HG02884 (cell line): ENCODE results near the gene LRRC23.
A peak's percentile ranks its signal among the peaks of the same experiment; 100 is the strongest.

Experiments
- ATAC-seq: cut with Tn5 transposase; IDR thresholded peaks from one replicate; pipeline ENCODE4 v1.9.1; 2021; ENCODE audit warnings: mild to moderate bottlenecking, moderate library complexity; ENCODE audit not compliant: unreplicated experiment

LRRC23 gene

DNA sequence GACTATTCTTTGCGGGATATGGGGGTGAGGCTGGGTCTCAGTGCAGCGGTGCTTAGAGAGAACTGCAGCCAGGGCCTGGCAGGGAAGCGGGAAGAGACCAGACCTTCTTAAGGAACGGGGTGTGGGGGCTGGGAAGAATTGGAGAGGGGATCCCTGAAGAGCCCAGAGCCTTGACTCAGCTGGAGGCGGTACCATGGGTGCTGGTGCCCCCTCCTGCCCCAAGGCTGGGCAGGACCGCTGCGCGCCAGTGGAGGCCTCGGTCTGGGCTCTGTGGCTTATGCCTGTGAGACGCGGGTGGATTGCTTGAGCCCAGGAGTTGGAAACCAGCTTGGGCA is 37.7 kb downstream of the LRRC23 start:
- ATAC-seq = no peak

DNA sequence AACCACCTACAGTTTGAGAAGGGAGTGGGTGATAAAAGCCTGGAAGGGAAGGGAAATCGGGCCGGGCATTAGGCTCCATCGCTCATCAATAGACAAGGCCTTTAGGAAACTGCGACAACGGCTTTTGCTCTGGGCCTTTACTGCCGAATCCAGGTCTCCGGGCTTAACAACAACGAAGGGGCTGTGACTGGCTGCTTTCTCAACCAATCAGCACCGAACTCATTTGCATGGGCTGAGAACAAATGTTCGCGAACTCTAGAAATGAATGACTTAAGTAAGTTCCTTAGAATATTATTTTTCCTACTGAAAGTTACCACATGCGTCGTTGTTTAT is 38.7 kb downstream of the LRRC23 start:
- peak; percentile 32 for ATAC-seq

DNA sequence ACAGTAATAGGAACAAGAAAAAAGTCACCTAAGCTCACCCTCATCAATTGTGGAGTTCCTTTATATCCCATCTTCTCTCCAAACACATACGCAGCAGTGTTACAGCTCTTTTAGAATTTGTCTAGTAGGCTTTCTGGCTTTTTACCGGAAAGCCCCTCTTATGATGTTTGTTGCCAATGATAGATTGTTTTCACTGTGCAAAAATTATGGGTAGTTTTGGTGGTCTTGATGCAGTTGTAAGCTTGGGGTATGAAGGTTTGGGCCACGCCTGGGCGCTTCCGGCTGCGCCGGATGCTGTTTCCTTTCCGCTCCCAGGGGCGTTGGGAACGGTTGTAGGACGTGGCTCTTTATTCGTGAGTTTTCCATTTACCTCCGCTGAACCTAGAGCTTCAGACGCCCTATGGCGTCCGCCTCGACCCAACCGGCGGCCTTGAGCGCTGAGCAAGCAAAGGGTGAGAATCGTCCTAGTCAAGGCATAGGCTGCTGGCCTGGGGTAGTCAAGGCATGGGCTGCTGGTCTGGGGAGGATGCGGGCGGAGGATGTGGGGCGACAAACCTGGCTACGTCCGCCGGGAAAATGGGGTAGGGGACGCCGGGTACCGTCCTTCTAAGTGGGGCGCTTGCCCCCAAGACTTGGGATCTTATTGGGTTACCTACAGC is 39.2 kb downstream of the LRRC23 start, which contains the start of the genes C12orf57 and RNU7-1:
C12orf57 (plus strand) TSS at position 301 of the 659 bp plus-strand sequence; CDS start at position 401, 100 bp downstream.
RNU7-1 (plus strand) TSS at position 95 of the 659 bp plus-strand sequence.
- peak; percentile 30 for ATAC-seq

DNA sequence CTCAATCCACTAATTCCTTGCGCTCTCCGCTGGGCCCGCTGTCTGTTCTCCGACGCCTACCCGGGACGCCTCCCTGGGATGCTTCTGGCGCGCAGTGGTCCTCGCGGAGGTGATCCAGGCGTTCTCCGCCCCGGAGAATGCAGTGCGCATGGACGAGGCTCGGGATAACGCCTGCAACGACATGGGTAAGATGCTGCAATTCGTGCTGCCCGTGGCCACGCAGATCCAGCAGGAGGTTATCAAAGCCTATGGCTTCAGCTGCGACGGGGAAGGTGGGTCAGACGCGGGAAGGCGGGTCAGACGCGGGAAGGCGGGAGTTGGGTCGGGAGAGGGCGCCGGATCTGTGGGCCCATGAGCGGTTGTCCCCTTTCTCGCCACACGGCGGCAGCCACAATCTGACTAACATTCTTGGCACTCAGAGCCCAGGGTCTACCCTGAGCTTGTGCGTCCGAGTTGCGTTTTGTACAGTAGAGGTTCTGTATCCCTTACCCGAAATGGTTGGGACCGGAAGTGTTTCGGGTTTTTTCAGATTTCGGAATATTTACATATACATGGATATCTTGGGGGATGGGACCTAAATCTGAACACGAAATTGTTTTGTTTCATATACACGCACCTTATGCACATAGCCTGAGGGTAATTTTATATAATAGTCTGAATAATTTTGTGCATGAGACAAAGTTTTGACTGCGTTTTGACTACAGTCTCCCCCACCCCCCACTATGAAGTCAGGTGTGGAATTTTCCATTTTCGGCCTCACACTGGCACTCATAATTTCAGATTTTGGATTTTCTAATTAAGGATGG is 40.0 kb downstream of the LRRC23 start:
- peak; percentile 11 for ATAC-seq

DNA sequence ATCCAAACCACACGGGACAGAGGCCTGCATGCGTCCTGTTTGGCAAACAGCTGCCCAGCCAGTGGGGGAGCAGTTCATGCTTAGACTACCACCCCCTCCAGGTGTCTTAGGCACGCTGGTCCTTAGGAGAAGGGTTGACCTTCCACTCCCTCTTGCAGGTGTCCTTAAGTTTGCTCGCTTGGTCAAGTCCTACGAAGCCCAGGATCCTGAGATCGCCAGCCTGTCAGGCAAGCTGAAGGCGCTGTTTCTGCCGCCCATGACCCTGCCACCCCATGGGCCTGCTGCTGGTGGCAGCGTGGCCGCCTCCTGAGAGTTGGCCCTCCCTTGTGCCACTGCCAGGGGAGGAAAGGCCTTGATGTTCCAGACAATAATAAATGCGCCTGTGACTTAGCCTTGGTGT is 41.0 kb downstream of the LRRC23 start:
- no peak for ATAC-seq

DNA sequence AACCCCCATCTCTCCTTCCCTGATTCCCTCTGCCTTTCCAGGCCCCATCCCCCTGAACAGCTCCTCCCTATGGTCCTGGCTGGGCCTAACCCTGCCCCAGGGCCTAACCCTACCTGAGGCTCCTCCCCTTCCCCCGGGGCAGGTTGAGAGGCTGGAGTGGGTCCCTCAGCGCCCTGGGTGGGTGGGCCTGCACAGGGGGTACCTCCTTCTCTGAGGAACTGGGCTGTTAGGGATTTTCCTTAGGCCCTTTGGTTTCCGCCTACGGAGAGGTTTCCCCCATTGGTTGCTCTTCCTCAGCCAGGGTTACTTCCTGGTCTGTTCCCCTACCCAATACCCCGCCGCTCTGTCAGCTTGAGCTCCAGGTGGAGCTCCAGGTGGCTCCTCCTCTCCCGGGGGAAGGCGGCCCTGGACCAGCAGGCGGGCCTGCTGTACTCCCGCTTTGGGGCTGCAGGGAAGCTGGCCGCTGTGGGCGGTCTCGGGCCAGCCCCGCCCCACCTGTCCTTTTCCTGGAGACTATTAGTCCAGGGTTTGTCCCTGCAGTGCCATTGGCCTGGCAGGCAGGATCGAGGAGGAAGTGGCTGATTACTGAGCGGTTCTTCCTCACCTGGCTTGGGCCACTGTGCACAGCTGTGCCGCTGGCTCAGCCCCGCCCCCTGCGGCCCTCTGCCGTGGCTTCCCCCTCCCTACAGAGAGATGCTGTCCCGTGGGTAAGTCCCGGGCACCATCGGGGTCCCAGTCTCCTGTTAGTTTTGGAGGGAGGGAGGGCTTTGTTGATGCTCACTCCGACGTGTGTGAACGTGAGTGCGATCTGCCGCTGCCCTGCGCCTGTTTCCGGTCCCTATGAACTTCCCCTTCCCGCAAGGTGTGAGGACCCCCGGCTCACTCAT is 41.7 kb downstream of the LRRC23 start:
- no peak for ATAC-seq

DNA sequence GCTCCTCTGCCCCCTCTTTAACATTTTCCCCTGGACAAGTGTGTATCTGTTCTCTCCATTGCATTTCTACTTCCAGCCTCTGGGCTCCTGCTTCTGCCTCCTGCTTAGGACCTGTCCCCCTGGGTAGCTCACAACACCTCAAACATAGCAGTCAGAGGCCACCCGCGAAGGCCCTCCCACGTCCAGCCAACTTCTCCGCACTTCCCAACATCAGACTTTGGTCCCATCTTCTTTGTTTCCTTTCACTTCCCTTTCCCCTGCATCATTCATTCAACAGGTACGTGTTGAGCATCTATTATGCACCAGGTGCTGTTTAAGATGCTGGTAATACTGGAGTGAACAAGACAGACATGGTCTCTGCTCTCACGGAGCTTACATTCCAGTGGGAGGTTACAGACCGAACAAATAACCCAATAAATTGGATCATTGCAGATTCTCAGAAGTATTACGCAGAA is 42.3 kb downstream of the LRRC23 start:
- no peak for ATAC-seq

DNA sequence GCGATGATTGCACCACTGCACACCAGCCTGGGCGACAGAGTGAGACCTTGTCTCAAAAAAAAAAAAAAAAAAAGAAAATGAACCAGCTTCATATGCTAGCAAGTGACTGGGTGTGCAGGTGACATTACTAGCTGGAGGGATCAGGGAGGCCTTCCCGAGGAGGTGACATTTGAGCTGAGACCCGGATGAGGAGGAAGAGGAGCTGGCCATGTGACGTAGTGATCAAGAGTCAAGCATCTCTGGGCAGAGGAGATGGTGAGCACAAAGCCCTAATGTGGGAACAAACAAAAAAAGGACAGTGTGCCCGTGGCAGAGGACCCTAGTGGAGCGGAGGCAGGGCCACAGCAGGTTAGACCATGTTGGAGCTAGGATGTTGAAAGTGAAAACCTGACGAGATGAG is 43.0 kb downstream of the LRRC23 start:
- ATAC-seq = no peak

DNA sequence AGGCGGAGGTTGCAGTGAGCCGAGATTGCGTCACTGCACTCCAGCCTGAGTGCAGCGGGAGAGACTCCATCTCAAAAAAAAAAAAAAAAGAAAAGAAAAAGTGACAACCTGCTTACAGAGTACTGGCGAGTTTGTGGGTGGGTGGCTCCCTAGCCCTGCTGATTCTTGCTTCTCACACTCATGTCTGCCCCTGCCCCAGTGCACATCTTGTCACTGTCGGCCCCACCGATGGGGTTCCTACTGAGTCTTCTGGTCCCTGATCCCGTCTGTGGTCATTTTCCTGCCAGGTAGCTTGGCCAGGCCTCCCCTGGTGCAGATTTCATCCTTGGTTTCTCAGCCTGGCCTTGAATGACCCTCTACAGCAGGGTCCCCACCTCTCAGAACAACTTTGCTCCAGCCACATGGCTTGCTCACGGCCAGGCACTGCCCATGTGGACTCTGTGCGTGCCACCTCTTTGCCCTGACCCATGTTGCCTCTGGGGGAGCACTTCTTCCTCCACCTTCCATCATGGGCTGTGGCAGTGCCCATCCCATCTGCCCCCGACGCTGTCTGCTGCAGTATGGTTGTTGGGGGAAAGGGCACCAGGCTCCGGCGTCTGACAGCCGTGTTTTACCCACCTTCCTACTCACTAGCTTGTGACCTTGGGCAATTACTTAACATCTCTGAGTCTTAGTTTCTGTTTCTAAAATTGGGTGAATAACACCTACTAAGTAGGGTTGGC is 44.4 kb downstream of the LRRC23 start:
- ATAC-seq = no peak

DNA sequence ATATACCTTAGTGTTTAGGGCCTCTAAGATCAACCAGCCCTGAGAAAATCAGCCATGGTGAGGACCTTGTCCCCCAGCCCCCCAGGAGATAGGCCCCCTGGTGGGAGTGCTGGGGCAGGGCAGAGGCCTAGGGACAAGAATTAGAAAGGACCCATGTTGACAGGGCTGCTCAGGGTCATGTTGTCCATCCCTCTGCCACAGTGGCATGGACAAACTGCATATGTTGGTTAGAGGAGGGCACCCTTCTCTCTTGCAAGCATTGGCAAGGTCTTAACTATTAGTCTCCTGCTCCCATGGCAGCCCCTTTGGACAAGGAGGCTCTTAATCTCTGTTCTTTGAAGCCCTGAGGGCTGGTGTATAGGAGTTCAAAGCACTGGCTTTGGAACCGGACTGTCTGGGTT is 45.8 kb downstream of the LRRC23 start:
- no peak for ATAC-seq

DNA sequence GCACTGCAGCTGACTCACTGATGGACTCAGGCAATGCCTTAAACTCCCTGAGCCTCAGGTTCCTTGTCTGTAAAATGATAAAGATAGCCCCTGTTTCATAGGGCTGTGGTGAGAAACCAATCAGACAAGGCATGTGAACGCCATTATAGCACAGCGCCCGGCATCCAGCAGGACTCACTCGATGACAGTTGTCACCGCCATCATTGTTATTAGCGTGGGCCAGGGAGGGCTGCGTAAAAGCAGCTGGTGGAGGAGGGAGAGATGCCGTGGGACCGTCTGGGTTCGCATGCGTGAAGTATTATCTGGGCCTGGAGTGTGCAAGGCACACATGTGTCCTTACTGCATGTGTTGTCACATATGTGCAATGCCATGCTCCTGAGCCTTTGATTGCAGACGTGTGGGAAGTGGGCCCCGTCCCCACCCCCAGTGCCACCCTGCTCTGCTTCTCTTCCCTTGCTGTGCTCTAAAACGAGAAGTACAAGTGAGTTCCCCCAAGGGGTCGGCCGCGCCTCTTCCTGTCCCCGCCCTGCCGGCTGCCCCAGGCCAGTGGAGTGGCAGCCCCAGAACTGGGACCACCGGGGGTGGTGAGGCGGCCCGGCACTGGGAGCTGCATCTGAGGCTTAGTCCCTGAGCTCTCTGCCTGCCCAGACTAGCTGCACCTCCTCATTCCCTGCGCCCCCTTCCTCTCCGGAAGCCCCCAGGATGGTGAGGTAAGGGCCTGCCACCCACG is 46.4 kb downstream of the LRRC23 start, which contains the start of gene PTPN6:
PTPN6 (plus strand) TSS at position 546 of the 730 bp plus-strand sequence; CDS start at position 703, 157 bp downstream.
- no peak for ATAC-seq

DNA sequence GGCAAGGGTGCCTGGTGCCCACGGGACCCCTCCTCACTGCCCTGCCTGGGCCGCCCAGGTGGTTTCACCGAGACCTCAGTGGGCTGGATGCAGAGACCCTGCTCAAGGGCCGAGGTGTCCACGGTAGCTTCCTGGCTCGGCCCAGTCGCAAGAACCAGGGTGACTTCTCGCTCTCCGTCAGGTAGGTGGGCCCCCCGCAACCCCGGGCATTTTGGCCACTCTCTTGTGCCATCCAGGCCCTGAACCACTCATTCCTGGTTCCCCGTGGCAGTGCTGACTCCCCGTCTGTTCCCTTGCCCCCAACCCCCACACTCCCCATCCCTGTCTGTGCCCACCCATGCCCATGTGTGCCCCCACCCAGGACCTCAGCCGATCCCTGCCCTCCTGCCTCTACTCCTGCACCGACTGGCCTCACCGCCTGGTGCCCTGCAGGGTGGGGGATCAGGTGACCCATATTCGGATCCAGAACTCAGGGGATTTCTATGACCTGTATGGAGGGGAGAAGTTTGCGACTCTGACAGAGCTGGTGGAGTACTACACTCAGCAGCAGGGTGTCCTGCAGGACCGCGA is 47.0 kb downstream of the LRRC23 start:
- no peak for ATAC-seq

DNA sequence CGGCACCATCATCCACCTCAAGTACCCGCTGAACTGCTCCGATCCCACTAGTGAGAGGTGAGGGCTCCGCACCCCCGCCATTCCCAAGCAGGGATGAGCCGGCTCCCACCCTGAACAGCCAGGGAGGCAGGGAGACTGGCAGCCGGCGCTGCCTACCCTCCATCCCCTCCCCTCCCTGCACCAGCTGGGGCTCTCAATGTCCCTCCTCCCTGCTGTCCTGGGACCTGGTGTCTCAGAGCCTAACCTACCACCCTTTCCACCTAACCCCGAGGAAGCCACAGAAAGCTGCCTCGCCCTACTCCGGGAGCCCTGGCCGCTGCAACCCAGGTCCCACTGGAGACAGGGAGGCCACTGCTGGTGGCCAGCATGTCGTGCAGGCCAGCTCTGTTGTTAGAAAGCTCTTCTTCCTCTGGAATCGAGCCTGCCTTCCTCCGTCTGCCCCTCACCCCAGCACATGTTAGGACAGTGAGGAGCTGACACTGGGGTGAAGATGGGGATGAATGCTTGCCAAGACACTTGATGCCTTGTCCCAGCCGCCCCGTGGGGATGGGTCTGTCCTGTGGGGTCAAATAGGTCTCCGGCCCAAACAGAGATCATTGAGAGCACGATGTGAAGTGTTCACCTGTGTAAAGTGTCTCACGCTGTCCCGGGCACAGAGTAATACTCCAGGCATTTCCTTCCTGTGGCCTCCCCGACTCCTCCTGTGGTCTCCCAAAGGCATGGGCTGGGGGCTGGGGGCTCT is 47.7 kb downstream of the LRRC23 start:
- ATAC-seq = no peak

DNA sequence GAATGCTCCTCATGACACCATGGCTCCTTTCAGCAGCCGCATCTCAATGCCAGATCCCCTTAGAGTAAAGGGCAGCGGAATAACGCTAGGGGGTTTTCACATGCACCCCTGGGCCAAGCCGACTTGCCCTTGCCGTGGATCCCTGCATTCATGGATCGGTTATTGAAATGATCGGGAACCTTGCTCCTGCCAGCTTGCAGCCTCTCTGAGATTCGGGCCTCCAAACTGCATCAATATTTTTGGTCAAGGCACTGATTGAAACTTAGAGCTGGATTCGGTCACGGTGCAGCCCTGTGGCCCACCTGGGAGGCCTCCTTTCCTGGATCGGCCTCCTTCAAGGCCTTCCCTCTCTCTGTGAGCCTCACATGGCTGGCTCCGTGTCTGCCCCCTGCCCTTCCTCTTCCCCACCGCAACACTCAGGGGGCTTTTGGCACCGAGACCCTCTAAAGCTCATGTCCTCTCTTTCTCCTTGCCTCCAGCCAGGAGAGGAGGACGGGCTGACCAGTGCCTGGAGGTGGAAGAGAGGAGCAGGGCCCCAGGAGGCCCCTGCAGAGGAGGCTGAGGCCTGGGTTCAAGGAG is 48.3 kb downstream of the LRRC23 start:
- ATAC-seq = no peak

DNA sequence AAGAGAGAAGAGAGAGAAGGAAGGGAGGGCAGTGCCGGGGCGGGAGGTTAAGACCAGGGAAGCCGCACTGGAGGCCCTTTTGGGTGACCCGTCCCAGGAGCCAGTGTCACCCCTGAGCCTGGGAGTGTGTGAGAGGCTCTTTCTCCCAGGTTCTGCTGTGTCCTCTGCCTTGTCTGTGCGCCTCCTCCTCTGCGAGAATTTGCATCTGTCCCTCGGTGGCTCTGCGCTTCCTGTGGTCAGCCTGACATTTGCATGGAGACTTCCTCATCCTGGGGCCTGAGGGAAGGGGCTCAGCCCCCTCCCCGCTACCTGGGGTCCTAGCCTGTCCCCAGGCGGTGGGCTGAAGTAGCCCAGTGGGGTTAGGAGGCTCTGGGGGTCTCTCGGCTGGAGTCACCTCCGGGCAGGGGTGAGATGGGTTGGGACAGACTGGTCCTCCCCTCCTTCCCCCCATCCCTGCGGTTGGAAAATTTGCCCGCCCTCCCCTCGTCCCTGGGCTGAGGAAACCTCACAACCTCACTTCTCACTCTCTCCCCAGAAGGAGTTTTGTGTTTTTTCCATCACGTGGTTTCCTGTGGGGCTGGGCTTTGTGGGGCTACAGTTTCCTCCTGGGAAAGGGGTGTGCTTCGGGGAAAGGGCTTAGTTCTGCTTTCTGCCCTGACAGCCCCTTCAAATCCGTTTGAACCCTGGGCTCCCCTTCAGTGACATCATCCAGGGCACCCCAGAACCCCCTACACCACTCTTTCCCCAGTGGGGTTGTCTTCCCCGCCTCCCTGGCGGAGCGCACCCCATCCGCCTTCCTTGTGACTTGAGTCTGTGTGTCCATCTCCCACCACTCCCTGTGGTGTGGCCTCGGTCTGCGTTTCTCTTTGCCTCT is 49.1 kb downstream of the LRRC23 start:
- ATAC-seq = peak; percentile 42

DNA sequence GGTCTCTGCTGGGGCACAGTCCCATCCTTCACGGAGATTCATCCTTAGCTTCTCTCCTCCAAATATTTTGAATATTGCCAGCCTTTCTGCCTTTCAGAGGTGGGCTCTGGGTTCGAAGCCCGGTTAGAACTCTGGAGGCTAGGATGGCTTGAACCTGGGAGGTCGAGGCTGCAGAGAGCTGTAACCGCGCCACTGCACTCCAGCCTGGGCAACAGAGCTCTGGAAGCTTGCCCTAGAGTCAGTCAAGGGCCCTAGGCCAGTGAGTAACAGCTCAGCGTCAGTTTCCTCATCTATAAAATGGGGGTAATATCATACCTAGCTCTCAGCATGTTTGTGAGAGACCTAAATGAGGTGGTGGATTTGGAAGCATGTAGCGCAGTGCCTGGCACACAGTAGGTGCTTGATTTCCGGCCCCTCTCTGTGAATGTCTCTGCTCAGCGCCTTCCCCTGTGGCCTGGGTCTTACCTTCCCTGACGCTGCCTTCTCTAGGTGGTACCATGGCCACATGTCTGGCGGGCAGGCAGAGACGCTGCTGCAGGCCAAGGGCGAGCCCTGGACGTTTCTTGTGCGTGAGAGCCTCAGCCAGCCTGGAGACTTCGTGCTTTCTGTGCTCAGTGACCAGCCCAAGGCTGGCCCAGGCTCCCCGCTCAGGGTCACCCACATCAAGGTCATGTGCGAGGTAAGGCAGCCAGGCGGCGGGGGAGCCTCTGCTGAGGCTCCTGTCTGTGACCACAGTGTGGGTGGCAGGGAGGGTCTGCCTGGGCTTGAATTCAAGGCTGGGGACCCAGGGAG is 49.9 kb downstream of the LRRC23 start:
- ATAC-seq = no peak
